Fibroblast of lung (primary cell): Measurements from ENCODE around the gene ERVW-1. TPM values are rescaled to one million over a fixed set of nuclear protein-coding genes. Genes with fewer than 3 reads are reported as not detected.

ENCODE experiments used
- DNase-seq, 2 donors: peaks; one replicate each; pipeline versions ENCODE4 v3.0.0 to v3.0.0-alpha.2; 2010; ENCODE audit warnings: low read depth in 2 of 2
- H2AFZ ChIP-seq: 2 replicates; pipeline ENCODE4 v1.5.1; 2012; ENCODE audit warnings: low read length, control low read depth, inconsistent platforms
- H3K27ac ChIP-seq: 2 replicates; pipeline ENCODE4 v1.5.1; 2011; ENCODE audit warnings: low read length, control low read depth; ENCODE audit not compliant: insufficient read depth
- H3K27me3 ChIP-seq: 2 replicates; pipeline ENCODE4 v1.5.1; 2011; ENCODE audit warnings: mild to moderate bottlenecking, low read length; ENCODE audit not compliant: control insufficient read depth, insufficient read depth
- H3K36me3 ChIP-seq: 2 replicates; pipeline ENCODE4 v1.5.1; 2011; ENCODE audit warnings: low read length; ENCODE audit not compliant: control insufficient read depth, insufficient read depth
- H3K4me1 ChIP-seq: 2 replicates; pipeline ENCODE4 v1.5.1; 2011; ENCODE audit warnings: low read length; ENCODE audit not compliant: control insufficient read depth, insufficient read depth; ENCODE audit errors: extremely low read depth
- H3K4me2 ChIP-seq: 2 replicates; pipeline ENCODE4 v1.5.1; 2011; ENCODE audit warnings: low read length, control low read depth; ENCODE audit not compliant: insufficient read depth; ENCODE audit errors: extremely low read depth
- H3K4me3 ChIP-seq, 4 experiments: fragments of 200-600 bp in 1 of 4; sonication (generic) in 1 of 4; replicated peaks in 1 of 4; 2 replicates each; pipeline ENCODE4 v1.5.1; 2011 to 2016; ENCODE audit warnings: low read length in 4 of 4, low read depth in 3 of 4, mild to moderate bottlenecking in 3 of 4, control low read depth in 2 of 4, inconsistent platforms in 1 of 4, mixed read lengths in 1 of 4; ENCODE audit not compliant: insufficient read depth in 1 of 4; ENCODE audit errors: control extremely low read depth in 1 of 4
- H3K79me2 ChIP-seq: 2 replicates; pipeline ENCODE4 v1.5.1; 2012; ENCODE audit warnings: mild to moderate bottlenecking, low read length, inconsistent platforms; ENCODE audit not compliant: control insufficient read depth, insufficient read depth
- H3K9ac ChIP-seq: 2 replicates; pipeline ENCODE4 v1.5.1; 2011; ENCODE audit warnings: mild to moderate bottlenecking, low read length, control low read depth; ENCODE audit not compliant: insufficient read depth
- H3K9me3 ChIP-seq: 2 replicates; pipeline ENCODE4 v1.5.1; 2012; ENCODE audit warnings: low read depth, low read length; ENCODE audit not compliant: control insufficient read depth, insufficient read depth
- H4K20me1 ChIP-seq: 2 replicates; pipeline ENCODE4 v1.5.1; 2011; ENCODE audit warnings: low read length; ENCODE audit not compliant: control insufficient read depth, insufficient read depth; ENCODE audit errors: extremely low read depth
- CTCF ChIP-seq, 2 donors: IDR thresholded peaks in 1 of 2; conservative IDR thresholded peaks in 1 of 2; 1 replicate in 1 of 2; 2 replicates in 1 of 2; pipeline ENCODE4 v1.5.1; 2011 to 2012; ENCODE audit warnings: low read length in 2 of 2, control low read depth in 1 of 2, inconsistent platforms in 1 of 2, low read depth in 1 of 2, mild to moderate bottlenecking in 1 of 2
- EZH2 ChIP-seq: IDR thresholded peaks from 2 replicates; pipeline ENCODE4 v1.5.1; 2012; ENCODE audit warnings: low read length, control low read depth, mild to moderate bottlenecking; ENCODE audit errors: missing control alignments
- polyA plus RNA-seq, 2 donors: library from polyadenylated mRNA; depleted of rRNA in 1 of 2; stranded (reverse) in 1 of 2; unstranded in 1 of 2; fragments of >200 nt; gene quantifications; 2 replicates each; pipeline ENCODE4 v1.2.1, GENCODE V29; 2011 to 2012; ENCODE audit warnings: missing spikeins in 1 of 2
- total RNA-seq: library from RNA; depleted of rRNA; stranded (reverse); fragments of >200 nt; gene quantifications from 2 replicates; pipeline ENCODE4 v1.2.1, GENCODE V29; 2014

ERVW-1 gene
- total and polyA plus RNA-seq, 2 donors (not counting 1 experiment from before 2014, with no cell fraction given): not detected

- Histone ChIP-seq H3K4me2 (no peak overlapping the region), H3K27ac (no peak overlapping the region), H2AFZ (no peak overlapping the region), H3K9ac (no peak overlapping the region), H3K4me3 (no peak overlapping the region), H3K27me3 (no peaks in the 10 kb centered on the region), H3K79me2 (no peaks in the 10 kb centered on the region), H4K20me1 (no peaks in the 10 kb centered on the region), H3K36me3 (no peaks in the 10 kb centered on the region), H3K4me1 (no peaks in the 10 kb centered on the region), H3K9me3 (no peaks in the 10 kb centered on the region)
- TF ChIP-seq EZH2 (no peak), CTCF (conservative IDR thresholded peaks at IDR 0.05 in 1 of 2, IDR thresholded peaks at IDR 0.05 in 1 of 2; ENCODE audit: low read depth in 1 of 2, low read length in 2 of 2) (no peak)
- no peak for DNase-seq
Observed at GRCh38 chr7:92433019-92433418, 44.7 kb downstream of the ERVW-1 start.

- Histone ChIP-seq H3K4me2 (no peak overlapping the region), H3K4me1 (no peaks in the 10 kb centered on the region), H3K4me3 (no peak overlapping the region), H3K27me3 (no peaks in the 10 kb centered on the region), H3K36me3 (no peaks in the 10 kb centered on the region), H3K79me2 (no peaks in the 10 kb centered on the region), H3K9me3 (no peaks in the 10 kb centered on the region), H4K20me1 (no peaks in the 10 kb centered on the region), H2AFZ (no peak overlapping the region), H3K27ac (no peak overlapping the region), H3K9ac (no peak overlapping the region)
- TF ChIP-seq EZH2 (no peak), CTCF (conservative IDR thresholded peaks at IDR 0.05 in 1 of 2, IDR thresholded peaks at IDR 0.05 in 1 of 2; ENCODE audit: low read depth in 1 of 2, low read length in 2 of 2) (no peak)
- DNase-seq: no peak
Observed at GRCh38 chr7:92432299-92432946, 45.3 kb downstream of the ERVW-1 start.

GRCh38 chr7:92427193-92427592 lies 50.6 kb downstream of the ERVW-1 start:
- Histone ChIP-seq H3K4me2 (no peak overlapping the region), H2AFZ (no peak overlapping the region), H3K36me3 (no peaks in the 10 kb centered on the region), H3K79me2 (no peaks in the 10 kb centered on the region), H4K20me1 (no peaks in the 10 kb centered on the region), H3K9ac (no peak overlapping the region), H3K27ac (no peak overlapping the region), H3K9me3 (no peaks in the 10 kb centered on the region), H3K4me3 (no peak overlapping the region), H3K4me1 (no peaks in the 10 kb centered on the region), H3K27me3 (no peaks in the 10 kb centered on the region)
- TF ChIP-seq EZH2: no peak
- no peak for TF ChIP-seq CTCF (conservative IDR thresholded peaks at IDR 0.05 in 1 of 2, IDR thresholded peaks at IDR 0.05 in 1 of 2; ENCODE audit: low read depth in 1 of 2, low read length in 2 of 2)
- no peak for DNase-seq
